ENCODE data around the gene POM121L12.

GRCh38 chr7:53048638-53049037, 13.2 kb downstream of the POM121L12 start:
- TF ChIP-seq, protein P1, sequence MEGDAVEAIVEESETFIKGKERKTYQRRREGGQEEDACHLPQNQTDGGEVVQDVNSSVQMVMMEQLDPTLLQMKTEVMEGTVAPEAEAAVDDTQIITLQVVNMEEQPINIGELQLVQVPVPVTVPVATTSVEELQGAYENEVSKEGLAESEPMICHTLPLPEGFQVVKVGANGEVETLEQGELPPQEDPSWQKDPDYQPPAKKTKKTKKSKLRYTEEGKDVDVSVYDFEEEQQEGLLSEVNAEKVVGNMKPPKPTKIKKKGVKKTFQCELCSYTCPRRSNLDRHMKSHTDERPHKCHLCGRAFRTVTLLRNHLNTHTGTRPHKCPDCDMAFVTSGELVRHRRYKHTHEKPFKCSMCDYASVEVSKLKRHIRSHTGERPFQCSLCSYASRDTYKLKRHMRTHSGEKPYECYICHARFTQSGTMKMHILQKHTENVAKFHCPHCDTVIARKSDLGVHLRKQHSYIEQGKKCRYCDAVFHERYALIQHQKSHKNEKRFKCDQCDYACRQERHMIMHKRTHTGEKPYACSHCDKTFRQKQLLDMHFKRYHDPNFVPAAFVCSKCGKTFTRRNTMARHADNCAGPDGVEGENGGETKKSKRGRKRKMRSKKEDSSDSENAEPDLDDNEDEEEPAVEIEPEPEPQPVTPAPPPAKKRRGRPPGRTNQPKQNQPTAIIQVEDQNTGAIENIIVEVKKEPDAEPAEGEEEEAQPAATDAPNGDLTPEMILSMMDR (IDR thresholded peaks at IDR 0.05) = no peak
- TF ChIP-seq EZH2 (IDR thresholded peaks at IDR 0.05; ENCODE audit: borderline replicate concordance, insufficient read depth, low read depth, low read length, poor library complexity, severe bottlenecking) = no peak

Data from B cell (primary cell).